ENCODE results near the gene FAF1. TPM values are rescaled to one million over a fixed set of nuclear protein-coding genes. Genes with fewer than 3 reads are reported as not detected.

The FAF1 gene
- total RNA-seq, 1 experiment from 2014 or later, result 73.2 TPM

DNA sequence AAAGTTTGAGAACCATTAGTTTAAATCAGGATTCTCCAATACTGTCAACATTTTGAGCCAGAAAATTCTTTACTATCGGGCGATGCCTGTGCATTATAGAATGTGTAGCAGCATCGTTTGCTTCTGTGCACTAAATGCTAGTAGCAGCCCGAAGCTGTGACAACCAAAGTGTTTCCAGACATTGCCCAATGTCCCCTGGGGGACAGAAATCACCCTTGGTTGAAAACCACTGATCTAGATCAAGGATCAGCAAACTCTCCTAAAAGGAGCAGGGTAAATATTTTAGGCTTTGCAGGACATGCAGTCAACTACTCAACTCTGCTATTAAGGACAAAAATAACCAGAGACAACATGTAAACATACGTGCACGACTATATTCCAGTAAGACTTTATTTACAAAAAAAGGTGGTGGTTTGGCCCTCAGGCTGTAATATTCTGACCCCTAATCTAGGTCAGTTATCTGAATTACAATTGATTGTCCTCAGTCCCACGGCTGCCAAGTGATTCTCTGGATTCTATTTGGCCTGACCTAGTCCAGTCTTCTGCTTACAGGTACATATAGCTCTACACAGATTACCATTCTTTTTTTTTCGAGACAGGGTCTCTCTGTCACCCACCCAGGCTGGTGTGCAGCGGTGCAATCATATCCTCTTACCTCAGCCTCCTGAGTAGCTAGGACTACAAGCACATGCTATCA, 10.6 kb downstream of the FAF1 start:
- no TSS peak for BruUV-seq (replicated peaks)
- CTCF ChIA-PET, result interaction anchor here (1.4 kb wide), 1 partner anchor 19 kb away, joined by 3 read pairs; no protein-coding TSS in a partner anchor
- H3K36me3 ChIP-seq (ENCODE audit: control insufficient read depth in 1 of 2, insufficient read depth in 2 of 2, low read length in 2 of 2), result no peaks in the 10 kb centered on the region; a peak in 2 of 4 replicates
- RAD21 ChIA-PET (ENCODE audit: low non-redundant PET in 1 of 2, low total read pairs in 2 of 2, uncharacterized antibody in 2 of 2, unreplicated experiment in 2 of 2), result no interaction called here
- H3K9me2 ChIP-seq (ENCODE audit: insufficient read depth), result no peaks in the 10 kb centered on the region
- H3K4me3 ChIP-seq (replicated peaks in 1 of 2; ENCODE audit: low read depth in 1 of 2, low read length in 2 of 2), result no peak overlapping the region
- H3K27ac ChIP-seq (ENCODE audit: low read depth, low read length), result no peak overlapping the region
- ATAC-seq (no peak), DNase-seq (ENCODE audit: low read depth, low spot score) (no peak)
- H3K9me3 ChIP-seq (ENCODE audit: control insufficient read depth in 1 of 2, insufficient read depth in 1 of 2, low read depth in 1 of 2, low read length in 2 of 2), result no peaks in the 10 kb centered on the region
- intact Hi-C loops (cut with micrococcal nuclease), result no loop called here
- peaks cover 89% of the 10 kb centered on the region for H3K79me2 ChIP-seq (ENCODE audit: insufficient read depth, low read length)
- H3K27me3 ChIP-seq (ENCODE audit: insufficient read depth, low read length), result no peaks in the 10 kb centered on the region
- POLR2A ChIA-PET, result no interaction called here
- H4K20me1 ChIP-seq (ENCODE audit: insufficient read depth), result peaks cover 18% of the 10 kb centered on the region; the same call in 1 of the 2 replicates
- H3K4me1 ChIP-seq (ENCODE audit: control insufficient read depth in 1 of 2, insufficient read depth in 2 of 2, low read length in 2 of 2), result no peaks in the 10 kb centered on the region
- H3K4me2 ChIP-seq (ENCODE audit: low read length), result no peak overlapping the region
- H2AFZ ChIP-seq (ENCODE audit: low read depth, low read length, poor library complexity, severe bottlenecking), result no peak overlapping the region
- no peak overlapping the region for H3K9ac ChIP-seq (ENCODE audit: low read length)
- TF ChIP-seq TCF7L2 (IDR thresholded peaks at IDR 0.05; ENCODE audit: borderline replicate concordance, extremely low read depth, insufficient read depth, insufficient read length) (no peak), YY1 (IDR thresholded peaks at IDR 0.05; ENCODE audit: extremely low read depth, insufficient replicate concordance, low read depth, low read length) (no peak), EGR1 (IDR thresholded peaks at IDR 0.05; ENCODE audit: low read depth) (no peak), EZH2phosphoT487 (IDR thresholded peaks at IDR 0.05; ENCODE audit: borderline replicate concordance) (no peak), POLR2AphosphoS5 (IDR thresholded peaks at IDR 0.05; ENCODE audit: low read depth, low read length) (no peak), CBX3 (IDR thresholded peaks at IDR 0.05; ENCODE audit: low read depth) (no peak), POLR2A (IDR thresholded peaks at IDR 0.05; ENCODE audit: borderline replicate concordance, extremely low read depth, insufficient read depth, insufficient read length) (no peak), SP1 (IDR thresholded peaks at IDR 0.05; ENCODE audit: low read depth) (no peak), FOSL1 (IDR thresholded peaks at IDR 0.05; ENCODE audit: low read depth) (no peak), JUND (IDR thresholded peaks at IDR 0.05) (no peak), ZFX (IDR thresholded peaks at IDR 0.05) (no peak), SIN3A (IDR thresholded peaks at IDR 0.05; ENCODE audit: low read depth) (no peak), SRF (IDR thresholded peaks at IDR 0.05; ENCODE audit: low read depth) (no peak)
- TF ChIP-seq, protein P1, sequence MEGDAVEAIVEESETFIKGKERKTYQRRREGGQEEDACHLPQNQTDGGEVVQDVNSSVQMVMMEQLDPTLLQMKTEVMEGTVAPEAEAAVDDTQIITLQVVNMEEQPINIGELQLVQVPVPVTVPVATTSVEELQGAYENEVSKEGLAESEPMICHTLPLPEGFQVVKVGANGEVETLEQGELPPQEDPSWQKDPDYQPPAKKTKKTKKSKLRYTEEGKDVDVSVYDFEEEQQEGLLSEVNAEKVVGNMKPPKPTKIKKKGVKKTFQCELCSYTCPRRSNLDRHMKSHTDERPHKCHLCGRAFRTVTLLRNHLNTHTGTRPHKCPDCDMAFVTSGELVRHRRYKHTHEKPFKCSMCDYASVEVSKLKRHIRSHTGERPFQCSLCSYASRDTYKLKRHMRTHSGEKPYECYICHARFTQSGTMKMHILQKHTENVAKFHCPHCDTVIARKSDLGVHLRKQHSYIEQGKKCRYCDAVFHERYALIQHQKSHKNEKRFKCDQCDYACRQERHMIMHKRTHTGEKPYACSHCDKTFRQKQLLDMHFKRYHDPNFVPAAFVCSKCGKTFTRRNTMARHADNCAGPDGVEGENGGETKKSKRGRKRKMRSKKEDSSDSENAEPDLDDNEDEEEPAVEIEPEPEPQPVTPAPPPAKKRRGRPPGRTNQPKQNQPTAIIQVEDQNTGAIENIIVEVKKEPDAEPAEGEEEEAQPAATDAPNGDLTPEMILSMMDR (IDR thresholded peaks at IDR 0.05 in 2 of 3, conservative IDR thresholded peaks at IDR 0.05 in 1 of 3; ENCODE audit: borderline replicate concordance in 1 of 3, insufficient read depth in 1 of 3, low read depth in 2 of 3, low read length in 2 of 3), result no peak
- TF ChIP-seq, protein P2, sequence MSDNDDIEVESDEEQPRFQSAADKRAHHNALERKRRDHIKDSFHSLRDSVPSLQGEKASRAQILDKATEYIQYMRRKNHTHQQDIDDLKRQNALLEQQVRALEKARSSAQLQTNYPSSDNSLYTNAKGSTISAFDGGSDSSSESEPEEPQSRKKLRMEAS (IDR thresholded peaks at IDR 0.05), result no peak
